IMR-90 (cell line): ENCODE results near the gene ZFPM1. TPM values are rescaled to one million over a fixed set of nuclear protein-coding genes. Genes with fewer than 3 reads are reported as not detected.
"Not testable (repeated sequence)": the region's sequence is repeated elsewhere in the genome, so short reads cannot be mapped to it uniquely, and the experiment has no call there.

Experiments used
- ATAC-seq: fragments of 200-7000 bp; cut with Tn5 transposase; 2 replicates; pipeline ENCODE4 v1.9.1; 2020; ENCODE audit warnings: low read depth, mild to moderate bottlenecking, moderate library complexity
- BruUV-seq: library from RNA; stranded (reverse); fragments of 400-500 nt; replicated peaks from 2 replicates; lab custom pipeline; 2021; lab: Mats Ljungman, UMichigan
- CTCF ChIA-PET: fragments of 300-600 bp; formaldehyde crosslinking; extraction: SDS; loops from one replicate; lab custom pipeline; 2021; ENCODE audit warnings: antibody characterized with exemption; lab: Yijun Ruan, JAX
- POLR2A ChIA-PET: fragments of 300-600 bp; sonication (Branson Sonifier 250); formaldehyde crosslinking; loops from one replicate; lab custom pipeline; 2022; ENCODE audit warnings: antibody characterized with exemption; ENCODE audit not compliant: unreplicated experiment; lab: Charles Lee
- DNase-seq: peaks from one replicate; pipeline ENCODE4 v3.0.0; 2013
- H2AFZ ChIP-seq: replicated peaks from 2 replicates; pipeline ENCODE3; 2013; ENCODE audit warnings: low read length, mild to moderate bottlenecking; ENCODE audit not compliant: poor library complexity
- H2AK5ac ChIP-seq: 2 replicates; pipeline ENCODE4 v1.6.1; 2013; ENCODE audit warnings: low read depth, low read length, inconsistent platforms
- H2AK9ac ChIP-seq: replicated peaks from 2 replicates; pipeline ENCODE3; 2013; ENCODE audit warnings: mild to moderate bottlenecking, low read depth, low read length, moderate library complexity; ENCODE audit not compliant: poor library complexity
- H2BK120ac ChIP-seq: 2 replicates; pipeline ENCODE4 v1.6.1; 2013; ENCODE audit warnings: low read depth, low read length, inconsistent platforms
- H2BK15ac ChIP-seq: 3 replicates; pipeline ENCODE4 v1.6.1; 2013; ENCODE audit warnings: low read depth, low read length, inconsistent platforms
- H2BK20ac ChIP-seq: 2 replicates; pipeline ENCODE4 v1.6.1; 2013; ENCODE audit warnings: low read depth, mild to moderate bottlenecking, inconsistent platforms, low read length, moderate library complexity
- H2BK5ac ChIP-seq: 2 replicates; pipeline ENCODE4 v1.6.1; 2013; ENCODE audit warnings: mild to moderate bottlenecking, low read depth, low read length, inconsistent platforms; ENCODE audit not compliant: poor library complexity, severe bottlenecking
- H3K14ac ChIP-seq: replicated peaks from 2 replicates; pipeline ENCODE4 v1.6.1; 2013; ENCODE audit warnings: low read depth, low read length, inconsistent platforms
- H3K18ac ChIP-seq: 2 replicates; pipeline ENCODE4 v1.6.1; 2013; ENCODE audit warnings: low read depth, low read length, control low read depth
- H3K23ac ChIP-seq: 2 replicates; pipeline ENCODE4 v1.6.1; 2013; ENCODE audit warnings: low read depth, low read length, inconsistent platforms
- H3K27ac ChIP-seq: 2 replicates; pipeline ENCODE4 v1.5.1; 2013; ENCODE audit warnings: mild to moderate bottlenecking, control low read depth, low read length; ENCODE audit not compliant: insufficient read depth
- H3K27me3 ChIP-seq: 2 replicates; pipeline ENCODE4 v1.6.1; 2013; ENCODE audit warnings: low read length; ENCODE audit not compliant: control insufficient read depth, insufficient read depth
- H3K36me3 ChIP-seq: 2 replicates; pipeline ENCODE4 v1.6.1; 2013; ENCODE audit warnings: low read length, mixed read lengths; ENCODE audit not compliant: control insufficient read depth, insufficient read depth
- H3K4ac ChIP-seq: 2 replicates; pipeline ENCODE4 v1.6.1; 2013; ENCODE audit warnings: low read depth, low read length, inconsistent platforms
- H3K4me1 ChIP-seq: 2 replicates; pipeline ENCODE4 v1.6.1; 2013; ENCODE audit warnings: low read length, mixed read lengths; ENCODE audit not compliant: control insufficient read depth, insufficient read depth
- H3K4me2 ChIP-seq: 2 replicates; pipeline ENCODE4 v1.6.1; 2013; ENCODE audit warnings: low read depth, mild to moderate bottlenecking, control low read depth, low read length, moderate library complexity
- H3K4me3 ChIP-seq: 2 replicates; pipeline ENCODE4 v1.5.1; 2013; ENCODE audit warnings: low read depth, mild to moderate bottlenecking, control low read depth, low read length, moderate library complexity; ENCODE audit not compliant: insufficient read depth
- H3K56ac ChIP-seq: 2 replicates; pipeline ENCODE4 v1.6.1; 2013; ENCODE audit warnings: low read length, inconsistent platforms; ENCODE audit not compliant: insufficient read depth; ENCODE audit errors: extremely low read depth
- H3K79me1 ChIP-seq, 2 experiments: 2 replicates each; pipeline ENCODE4 v1.6.1; 2013; ENCODE audit warnings: low read length in 2 of 2, inconsistent platforms in 1 of 2, low read depth in 1 of 2
- H3K9ac ChIP-seq: 2 replicates; pipeline ENCODE4 v1.6.1; 2013; ENCODE audit warnings: low read depth, low read length, control low read depth
- H3K9me1 ChIP-seq: 2 replicates; pipeline ENCODE4 v1.6.1; 2013; ENCODE audit warnings: low read length, inconsistent platforms; ENCODE audit not compliant: insufficient read depth
- H3K9me3 ChIP-seq: 2 replicates; pipeline ENCODE4 v1.6.1; 2013; ENCODE audit warnings: low read length; ENCODE audit not compliant: control insufficient read depth, insufficient read depth
- H4K20me1 ChIP-seq: 2 replicates; pipeline ENCODE4 v1.6.1; 2013; ENCODE audit warnings: low read length, inconsistent platforms; ENCODE audit not compliant: insufficient read depth
- H4K5ac ChIP-seq: 2 replicates; pipeline ENCODE4 v1.6.1; 2013; ENCODE audit warnings: mild to moderate bottlenecking, low read depth, low read length, control low read depth
- H4K8ac ChIP-seq, 2 experiments: 2 replicates each; pipeline ENCODE4 v1.6.1; 2013; ENCODE audit warnings: low read depth in 2 of 2, low read length in 2 of 2, control low read depth in 1 of 2, inconsistent platforms in 1 of 2
- H4K91ac ChIP-seq: 2 replicates; pipeline ENCODE4 v1.6.1; 2013; ENCODE audit warnings: low read depth, low read length, inconsistent platforms; ENCODE audit not compliant: insufficient read depth
- MAZ ChIP-seq: IDR thresholded peaks from 2 replicates; pipeline ENCODE4 v1.6.1; 2012; ENCODE audit warnings: low read depth, mild to moderate bottlenecking, low read length, improper control_type of control experiment, moderate library complexity, borderline replicate concordance
- WGBS, 2 experiments: methylation state at CpG; one replicate each; pipeline versions ENCODE4 v1.1.5 to v1.1.7; 2013; ENCODE audit warnings: missing lambda C conversion rate in 2 of 2; ENCODE audit not compliant: insufficient read length in 1 of 2; ENCODE audit errors: extremely low coverage in 2 of 2; 5-methylcytosine and 5-hydroxymethylcytosine counted together
- dilution Hi-C: fragments of 300-500 bp; cut with HindIII; formaldehyde crosslinking; loops from one replicate; pipeline ENCODE4 v1.14.3; 2018; ENCODE audit warnings: low sequenced_read_pairs; ENCODE audit not compliant: unreplicated experiment
- in situ Hi-C: fragments of 300-500 bp; cut with MboI; formaldehyde crosslinking; loops from 3 replicates; pipeline ENCODE4 v1.14.3; 2019; ENCODE audit warnings: low sequenced_read_pairs, inconsistent platforms, mixed read lengths
- intact Hi-C: fragments of 100-400 bp; cut with micrococcal nuclease; formaldehyde crosslinking; loops from 2 replicates; pipeline ENCODE4 v1.10.0; 2022
- polyA plus RNA-seq, 3 experiments: library from polyadenylated mRNA; depleted of rRNA; stranded (reverse); fragments of >200 nt; gene quantifications; 2 replicates each; pipeline ENCODE4 v1.2.3, GENCODE V29; 2012; ENCODE audit warnings: low replicate concordance in 1 of 3
- total RNA-seq: library from RNA; depleted of rRNA; stranded (reverse); fragments of >200 nt; gene quantifications from 2 replicates; pipeline ENCODE4 v1.2.3, GENCODE V29; 2012

ZFPM1 gene
- total and polyA plus RNA-seq, 2 of the 4 experiments (the other 2 are of a cell fraction) = 0.36 to 1.1 TPM

- Histone ChIP-seq H3K27me3 (no peaks in the 10 kb centered on the region), H3K14ac (no peak overlapping the region), H3K18ac (no peak overlapping the region), H3K9ac (no peak overlapping the region), H3K56ac (no peak overlapping the region), H4K5ac (no peak overlapping the region), H4K8ac (no peak overlapping the region), H2BK5ac (no peak overlapping the region), H3K4ac (no peak overlapping the region), H3K79me1 (no peaks in the 10 kb centered on the region), H2AFZ (no peak overlapping the region), H3K9me1 (no peaks in the 10 kb centered on the region), H2BK15ac (no peak overlapping the region), H3K27ac (no peak overlapping the region), H2AK9ac (no peak overlapping the region), H2BK20ac (no peak overlapping the region), H4K20me1 (no peaks in the 10 kb centered on the region; the same call in 1 of the 2 replicates), H2AK5ac (no peak overlapping the region), H3K9me3 (no peaks in the 10 kb centered on the region; the same call in 1 of the 2 replicates), H4K91ac (no peak overlapping the region), H3K4me1 (no peaks in the 10 kb centered on the region), H3K36me3 (no peaks in the 10 kb centered on the region), H3K4me2 (no peak overlapping the region), H3K4me3 (no peak overlapping the region), H2BK120ac (no peak overlapping the region), H3K23ac (no peak overlapping the region)
- ChIA-PET CTCF (interaction anchor here (0.9 kb wide), 1 partner anchor 36 kb away, joined by 3 read pairs; no protein-coding TSS in a partner anchor), POLR2A (no interaction called here)
- DNase-seq (no peak), ATAC-seq (no peak)
- dilution Hi-C loops = no loop called here
- WGBS, 2 experiments = no CpG with 5 or more reads among the region's 20 CpGs
- in situ Hi-C loops = no loop called here
- intact Hi-C loops = no loop called here
- BruUV-seq = no TSS peak
- no peak for TF ChIP-seq MAZ
Observed at GRCh38 chr16:88516601-88517061, 63.6 kb downstream of the ZFPM1 start.

- POLR2A ChIA-PET, BruUV-seq, H3K56ac ChIP-seq: not testable (repeated sequence)
Observed at GRCh38 chr16:88517208-88517774, 64.2 kb downstream of the ZFPM1 start.

More at GRCh38 chr16:88517208-88517774, 64.2 kb downstream of the ZFPM1 start:
- H3K18ac ChIP-seq, H4K5ac ChIP-seq, H4K91ac ChIP-seq, H3K4me3 ChIP-seq, H3K4me1 ChIP-seq, H2BK15ac ChIP-seq, H3K23ac ChIP-seq, H2AFZ ChIP-seq, H4K20me1 ChIP-seq, H2AK9ac ChIP-seq, H3K4me2 ChIP-seq, ATAC-seq, H3K9me1 ChIP-seq, H3K4ac ChIP-seq, H3K79me1 ChIP-seq, H3K27ac ChIP-seq, DNase-seq, H3K36me3 ChIP-seq, H3K9me3 ChIP-seq, intact Hi-C loops, H3K14ac ChIP-seq, H2BK20ac ChIP-seq, H4K8ac ChIP-seq, H2BK120ac ChIP-seq, H3K27me3 ChIP-seq, dilution Hi-C loops, in situ Hi-C loops, CTCF ChIA-PET, H2AK5ac ChIP-seq, H3K9ac ChIP-seq: not testable (repeated sequence)
- H2BK5ac ChIP-seq = peak overlapping the region; percentile 26
- 100% methylated on average over 1 of the region's 1 CpG; no CpG with 5 or more reads in 1 of the 2 experiments for WGBS, 2 experiments
